Smooth muscle cell (in vitro differentiated cells): ENCODE measurements around the gene TRDN. TPM values are rescaled to one million over a fixed set of nuclear protein-coding genes. Genes with fewer than 3 reads are reported as not detected.

Experiments used
- DNase-seq: peaks from one replicate; lab custom pipeline; 2025; ENCODE audit not compliant: unreplicated experiment; lab: John Stamatoyannopoulos, UW
- H2AFZ ChIP-seq: fragments of 200-600 bp; sonication (generic); 2 replicates; pipeline ENCODE4 v1.6.0; 2016; ENCODE audit warnings: antibody characterized with exemption, low read depth, mild to moderate bottlenecking
- H3F3A ChIP-seq: fragments of 200-600 bp; sonication (generic); 2 replicates; pipeline ENCODE4 v1.6.0; 2017; ENCODE audit warnings: antibody characterized with exemption, low read depth
- H3K27ac ChIP-seq: fragments of 200-600 bp; sonication (generic); 2 replicates; pipeline ENCODE4 v1.5.1; 2016; ENCODE audit warnings: low read depth, mild to moderate bottlenecking
- H3K27me3 ChIP-seq: fragments of 200-600 bp; sonication (generic); 2 replicates; pipeline ENCODE4 v1.6.1; 2016; ENCODE audit warnings: low read depth, mild to moderate bottlenecking
- H3K36me3 ChIP-seq: fragments of 200-600 bp; sonication (generic); 2 replicates; pipeline ENCODE4 v1.5.1; 2016; ENCODE audit warnings: low read depth
- H3K4me1 ChIP-seq: fragments of 200-600 bp; sonication (generic); 2 replicates; pipeline ENCODE4 v1.5.1; 2016; ENCODE audit warnings: low read depth
- H3K4me2 ChIP-seq: fragments of 200-600 bp; sonication (generic); 2 replicates; pipeline ENCODE4 v1.6.0; 2016; ENCODE audit warnings: mild to moderate bottlenecking
- H3K4me3 ChIP-seq: fragments of 200-600 bp; sonication (generic); 2 replicates; pipeline ENCODE4 v1.5.1; 2016; ENCODE audit warnings: mild to moderate bottlenecking
- H3K79me2 ChIP-seq: fragments of 200-600 bp; sonication (generic); 2 replicates; pipeline ENCODE4 v1.6.0; 2016; ENCODE audit warnings: low read depth, mild to moderate bottlenecking
- H3K9ac ChIP-seq: fragments of 200-600 bp; sonication (generic); 2 replicates; pipeline ENCODE4 v1.6.0; 2016; ENCODE audit warnings: low read depth
- H3K9me3 ChIP-seq: fragments of 200-600 bp; sonication (generic); replicated peaks from 2 replicates; pipeline ENCODE4 v1.5.1; 2016; ENCODE audit warnings: low read depth
- H4K20me1 ChIP-seq: fragments of 200-600 bp; sonication (generic); 2 replicates; pipeline ENCODE4 v1.6.0; 2016; ENCODE audit warnings: low read depth
- CTCF ChIP-seq: fragments of 200-600 bp; sonication (generic); IDR thresholded peaks from 2 replicates; pipeline ENCODE4 v1.5.1; 2017; ENCODE audit warnings: borderline replicate concordance, mild to moderate bottlenecking, antibody characterized with exemption; ENCODE audit not compliant: insufficient read depth, poor library complexity, severe bottlenecking
- WGBS: methylation state at CpG from one replicate; pipeline ENCODE4 v1.1.7; 2016; ENCODE audit warnings: low lambda C conversion rate; 5-methylcytosine and 5-hydroxymethylcytosine counted together
- polyA plus RNA-seq: library from polyadenylated mRNA; unstranded; fragments of >200 nt; fragmentation: Nextera tagmentation; extraction: Ambion mirVana; gene quantifications from 2 replicates; pipeline ENCODE4 v1.2.1, GENCODE V29; 2016
- total RNA-seq: library from RNA; depleted of rRNA; stranded (reverse); fragments of >200 nt; gene quantifications from 2 replicates; pipeline ENCODE4 v1.2.3, GENCODE V29; 2014

TRDN gene
- total and polyA plus RNA-seq, 2 experiments from 2014 or later = 0.14 TPM; not detected in 1

GRCh38 chr6:123329337-123329736, 307.4 kb downstream of the TRDN start:
- no peak overlapping the region for H2AFZ ChIP-seq
- H3K4me2 ChIP-seq = no peak overlapping the region
- H4K20me1 ChIP-seq = no peaks in the 10 kb centered on the region
- H3K36me3 ChIP-seq = no peaks in the 10 kb centered on the region
- TF ChIP-seq CTCF = no peak
- H3K27me3 ChIP-seq = peaks cover 18% of the 10 kb centered on the region
- no peak overlapping the region for H3K4me3 ChIP-seq
- no peaks in the 10 kb centered on the region for H3K79me2 ChIP-seq
- H3K9me3 ChIP-seq = no peaks in the 10 kb centered on the region
- H3K4me1 ChIP-seq = no peaks in the 10 kb centered on the region
- no peak for DNase-seq
- H3F3A ChIP-seq = no peaks in the 10 kb centered on the region
- no peak overlapping the region for H3K27ac ChIP-seq
- no peak overlapping the region for H3K9ac ChIP-seq

GRCh38 chr6:123323452-123324329, 313.1 kb downstream of the TRDN start:
- DNase-seq = no peak
- WGBS = 89% methylated on average over 3 of the region's 3 CpGs
- Histone ChIP-seq H3K27me3 (peaks cover 20% of the 10 kb centered on the region), H3F3A (no peaks in the 10 kb centered on the region), H3K4me3 (no peak overlapping the region), H3K4me2 (no peak overlapping the region), H3K9me3 (no peaks in the 10 kb centered on the region), H3K36me3 (no peaks in the 10 kb centered on the region), H3K79me2 (no peaks in the 10 kb centered on the region), H3K4me1 (no peaks in the 10 kb centered on the region), H4K20me1 (no peaks in the 10 kb centered on the region), H3K27ac (no peak overlapping the region), H2AFZ (peak overlapping the region; percentile 75), H3K9ac (no peak overlapping the region)
- no peak for TF ChIP-seq CTCF

- Histone ChIP-seq H3K9ac (no peak overlapping the region), H3K36me3 (no peaks in the 10 kb centered on the region), H2AFZ (no peak overlapping the region), H3K4me3 (no peak overlapping the region), H4K20me1 (no peaks in the 10 kb centered on the region), H3K27me3 (peaks cover 19% of the 10 kb centered on the region), H3K4me2 (no peak overlapping the region), H3K27ac (no peak overlapping the region), H3K9me3 (no peaks in the 10 kb centered on the region), H3F3A (no peaks in the 10 kb centered on the region), H3K79me2 (no peaks in the 10 kb centered on the region), H3K4me1 (no peaks in the 10 kb centered on the region)
- DNase-seq = no peak
- no peak for TF ChIP-seq CTCF
- WGBS = 73% methylated on average over 7 of the region's 7 CpGs
Measured at GRCh38 chr6:123321020-123321419, 315.7 kb downstream of the TRDN start.
